OCI-LY1 (cell line): ENCODE results near the gene GPSM1.

Source experiments
- H2AFZ ChIP-seq: fragments of 200-600 bp; sonication (generic), shearing (Covaris generic); 2 replicates; pipeline ENCODE4 v1.6.0; 2014; ENCODE audit warnings: antibody characterized with exemption, mild to moderate bottlenecking, low read length
- H3F3A ChIP-seq: fragments of 200-600 bp; sonication (generic), shearing (Covaris generic); 2 replicates; pipeline ENCODE4 v1.6.0; 2014; ENCODE audit warnings: mild to moderate bottlenecking, antibody characterized with exemption, low read length, moderate library complexity; ENCODE audit not compliant: insufficient read depth
- H3K27ac ChIP-seq: fragments of 200-600 bp; sonication (generic); 2 replicates; pipeline ENCODE4 v1.5.1; 2014; ENCODE audit warnings: low read length, mixed run types, mild to moderate bottlenecking, low read depth; ENCODE audit not compliant: poor library complexity, severe bottlenecking
- H3K27me3 ChIP-seq: fragments of 200-600 bp; sonication (generic); 2 replicates; pipeline ENCODE4 v1.6.0; 2014; ENCODE audit warnings: antibody characterized with exemption, mild to moderate bottlenecking, low read length, moderate library complexity; ENCODE audit not compliant: insufficient read depth
- H3K36me3 ChIP-seq: fragments of 200-600 bp; sonication (generic); 2 replicates; pipeline ENCODE4 v1.6.1; 2014; ENCODE audit warnings: mild to moderate bottlenecking, antibody characterized with exemption, low read length, moderate library complexity, mixed read lengths; ENCODE audit not compliant: insufficient read depth
- H3K4me1 ChIP-seq: fragments of 200-600 bp; sonication (generic); 2 replicates; pipeline ENCODE4 v1.5.1; 2014; ENCODE audit warnings: mild to moderate bottlenecking, low read length, moderate library complexity; ENCODE audit not compliant: insufficient read depth, severe bottlenecking
- H3K4me2 ChIP-seq: fragments of 200-600 bp; sonication (generic), shearing (Covaris generic); 2 replicates; pipeline ENCODE4 v1.6.1; 2014; ENCODE audit warnings: low read length
- H3K4me3 ChIP-seq: fragments of 200-600 bp; sonication (generic); 2 replicates; pipeline ENCODE4 v1.5.1; 2014; ENCODE audit warnings: low read length, low read depth, mild to moderate bottlenecking, mixed read lengths; ENCODE audit not compliant: poor library complexity, severe bottlenecking
- H3K79me2 ChIP-seq: fragments of 200-600 bp; shearing (Covaris generic); 2 replicates; pipeline ENCODE4 v1.6.1; 2016; ENCODE audit warnings: mixed run types, low read length, mixed read lengths; ENCODE audit not compliant: insufficient read depth
- H3K9ac ChIP-seq: fragments of 200-600 bp; sonication (generic), shearing (Covaris generic); 2 replicates; pipeline ENCODE4 v1.6.1; 2014; ENCODE audit warnings: mild to moderate bottlenecking, low read length, mixed read lengths
- H3K9me2 ChIP-seq: fragments of 200-600 bp; sonication (generic), shearing (Covaris generic); 2 replicates; pipeline ENCODE4 v1.6.1; 2014; ENCODE audit warnings: low read depth, mild to moderate bottlenecking, low read length, mixed read lengths
- H3K9me3 ChIP-seq: fragments of 200-600 bp; shearing (Covaris generic); 2 replicates; pipeline ENCODE4 v1.6.1; 2014; ENCODE audit warnings: low read length, mixed read lengths
- H4K20me1 ChIP-seq: fragments of 200-600 bp; sonication (generic), shearing (Covaris generic); 2 replicates; pipeline ENCODE4 v1.6.0; 2016; ENCODE audit warnings: mild to moderate bottlenecking, low read length; ENCODE audit not compliant: insufficient read depth
- CTCF ChIP-seq: fragments of 200-600 bp; sonication (generic), shearing (Covaris generic); IDR thresholded peaks from 2 replicates; pipeline ENCODE4 v1.5.1; 2017; ENCODE audit warnings: mild to moderate bottlenecking, antibody characterized with exemption, low read length, moderate library complexity, mixed read lengths
- EZH2 ChIP-seq: fragments of 200-600 bp; sonication (generic), shearing (Covaris generic); IDR thresholded peaks from 2 replicates; pipeline ENCODE4 v1.8.0; 2017; ENCODE audit warnings: borderline replicate concordance, mixed run types, mild to moderate bottlenecking, antibody characterized with exemption, low read length, moderate library complexity, mixed read lengths

GPSM1 gene

GRCh38 chr9:136278894-136279293 lies 48.4 kb upstream of the GPSM1 start:
- Histone ChIP-seq H3F3A (no peaks in the 10 kb centered on the region), H3K27ac (no peak overlapping the region)
- no peak for TF ChIP-seq CTCF
- no peak for TF ChIP-seq EZH2

GRCh38 chr9:136279471-136279870 lies 47.9 kb upstream of the GPSM1 start:
- H3F3A ChIP-seq = no peaks in the 10 kb centered on the region
- no peaks in the 10 kb centered on the region for H4K20me1 ChIP-seq
- H3K9me3 ChIP-seq = no peaks in the 10 kb centered on the region
- peaks cover 27% of the 10 kb centered on the region for H3K27me3 ChIP-seq
- no peak overlapping the region for H3K4me2 ChIP-seq
- peaks cover 3% of the 10 kb centered on the region for H3K4me1 ChIP-seq
- H3K36me3 ChIP-seq = no peaks in the 10 kb centered on the region
- no peaks in the 10 kb centered on the region for H3K79me2 ChIP-seq
- H3K27ac ChIP-seq = no peak overlapping the region
- TF ChIP-seq CTCF (no peak), EZH2 (no peak)
- H3K9ac ChIP-seq = no peak overlapping the region
- H3K4me3 ChIP-seq = no peak overlapping the region
- no peak overlapping the region for H2AFZ ChIP-seq
- no peaks in the 10 kb centered on the region for H3K9me2 ChIP-seq

More at GRCh38 chr9:136278894-136279293, 48.4 kb upstream of the GPSM1 start:
- H3K79me2 ChIP-seq = no peaks in the 10 kb centered on the region
- H3K9me3 ChIP-seq = no peaks in the 10 kb centered on the region
- no peak overlapping the region for H3K9ac ChIP-seq
- no peaks in the 10 kb centered on the region for H3K9me2 ChIP-seq
- no peaks in the 10 kb centered on the region for H3K36me3 ChIP-seq
- H2AFZ ChIP-seq = no peak overlapping the region
- no peak overlapping the region for H3K4me3 ChIP-seq
- peaks cover 28% of the 10 kb centered on the region for H3K27me3 ChIP-seq
- H4K20me1 ChIP-seq = no peaks in the 10 kb centered on the region
- peaks cover 3% of the 10 kb centered on the region for H3K4me1 ChIP-seq
- no peak overlapping the region for H3K4me2 ChIP-seq

- H3K27ac ChIP-seq = no peak overlapping the region
- H3K4me2 ChIP-seq = no peak overlapping the region
- no peaks in the 10 kb centered on the region for H3K79me2 ChIP-seq
- TF ChIP-seq CTCF = no peak
- no peak for TF ChIP-seq EZH2
- peaks cover 3% of the 10 kb centered on the region for H3K4me1 ChIP-seq
- H3K36me3 ChIP-seq = no peaks in the 10 kb centered on the region
- H3K4me3 ChIP-seq = no peak overlapping the region
- H3K9ac ChIP-seq = no peak overlapping the region
- no peaks in the 10 kb centered on the region for H3F3A ChIP-seq
- H2AFZ ChIP-seq = no peak overlapping the region
- peaks cover 19% of the 10 kb centered on the region; the same call in 1 of the 2 replicates for H3K27me3 ChIP-seq
- no peaks in the 10 kb centered on the region for H3K9me3 ChIP-seq
- no peaks in the 10 kb centered on the region for H3K9me2 ChIP-seq
- no peaks in the 10 kb centered on the region for H4K20me1 ChIP-seq
Observed at GRCh38 chr9:136280535-136281315, 46.6 kb upstream of the GPSM1 start.
